Panc1 (cell line): ENCODE data around the gene MYO18A. TPM values are rescaled to one million over a fixed set of nuclear protein-coding genes. Genes with fewer than 3 reads are reported as not detected.
"Not testable (repeated sequence)": the region's sequence is repeated elsewhere in the genome, so short reads cannot be mapped to it uniquely, and the experiment has no call there.

ENCODE experiments used
- ATAC-seq: fragments of 200-7000 bp; cut with Tn5 transposase; 2 replicates; pipeline ENCODE4 v1.9.1; 2020; ENCODE audit warnings: mild to moderate bottlenecking, moderate library complexity
- BruUV-seq: library from RNA; stranded (reverse); fragments of 400-500 nt; replicated peaks from 2 replicates; lab custom pipeline; 2021; lab: Mats Ljungman, UMichigan
- CTCF ChIA-PET: fragments of 300-600 bp; sonication (Branson Sonifier 250); formaldehyde crosslinking; loops from one replicate; lab custom pipeline; 2022; ENCODE audit warnings: antibody characterized with exemption; lab: Charles Lee
- POLR2A ChIA-PET: fragments of 300-600 bp; sonication (Branson Sonifier 250); formaldehyde crosslinking; loops from one replicate; lab custom pipeline; 2022; ENCODE audit warnings: antibody characterized with exemption; lab: Charles Lee
- DNase-seq: peaks from one replicate; pipeline ENCODE4 v3.0.0-alpha.2; 2010; ENCODE audit warnings: low read depth, low spot score
- H3K27ac ChIP-seq: 2 replicates; pipeline ENCODE4 v1.5.1; 2011; ENCODE audit warnings: mild to moderate bottlenecking, low read length, inconsistent platforms
- H3K27me3 ChIP-seq: fragments of 200-500 bp; sonication (Bioruptor generic); 2 replicates; pipeline ENCODE4 v1.6.0; 2014; ENCODE audit warnings: low read length, inconsistent platforms; ENCODE audit not compliant: control insufficient read depth, insufficient read depth
- H3K36me3 ChIP-seq: fragments of 200-500 bp; sonication (Bioruptor generic); 2 replicates; pipeline ENCODE4 v1.5.1; 2014; ENCODE audit warnings: inconsistent platforms, mild to moderate bottlenecking, low read length, moderate library complexity; ENCODE audit not compliant: control insufficient read depth, insufficient read depth
- H3K4me1 ChIP-seq: 2 replicates; pipeline ENCODE4 v1.5.1; 2011; ENCODE audit warnings: inconsistent platforms, mild to moderate bottlenecking, low read length, moderate library complexity; ENCODE audit not compliant: control insufficient read depth, insufficient read depth
- H3K4me3 ChIP-seq, 2 experiments: 2 replicates each; pipeline ENCODE4 v1.5.1; 2011 to 2012; ENCODE audit warnings: low read depth in 2 of 2, low read length in 2 of 2, mild to moderate bottlenecking in 2 of 2, inconsistent platforms in 1 of 2, moderate library complexity in 1 of 2
- H3K9me3 ChIP-seq: fragments of 200-500 bp; sonication (Bioruptor generic); 2 replicates; pipeline ENCODE4 v1.5.1; 2014; ENCODE audit warnings: low read depth, mild to moderate bottlenecking, inconsistent platforms, low read length, moderate library complexity; ENCODE audit not compliant: control insufficient read depth, insufficient read depth
- POLR2AphosphoS5 ChIP-seq: IDR thresholded peaks from 2 replicates; pipeline ENCODE4 v1.6.1; 2012; ENCODE audit warnings: mild to moderate bottlenecking, low read depth, low read length, moderate library complexity
- SIN3A ChIP-seq: IDR thresholded peaks from 2 replicates; pipeline ENCODE4 v1.6.1; 2012; ENCODE audit warnings: low read depth, mild to moderate bottlenecking, low read length, moderate library complexity, borderline replicate concordance; ENCODE audit not compliant: insufficient read depth
- TCF7L2 ChIP-seq: IDR thresholded peaks from 2 replicates; pipeline ENCODE4 v1.6.1; 2011; ENCODE audit warnings: mild to moderate bottlenecking, low read depth, low read length, inconsistent platforms
- in situ Hi-C: cut with HindIII; loops from 2 replicates; pipeline ENCODE4 v1.10.0; 2016; ENCODE audit warnings: low sequenced_read_pairs, low pct_unique_long_range_greater_than_20kb
- intact Hi-C: fragments of 100-400 bp; cut with micrococcal nuclease; formaldehyde crosslinking; loops from one replicate; pipeline ENCODE4 v1.10.0; 2022; ENCODE audit not compliant: unreplicated experiment
- total RNA-seq: library from RNA; stranded (reverse); gene quantifications from one replicate; pipeline ENCODE4 v1.2.1, GENCODE V29; 2021; ENCODE audit not compliant: unreplicated experiment
- TF ChIP-seq, protein P1 (sequence below), 2 experiments: IDR thresholded peaks; 2 replicates each; pipeline ENCODE4 v1.6.1; 2011 to 2012; ENCODE audit warnings: low read depth in 2 of 2, control low read depth in 1 of 2, low read length in 1 of 2, mild to moderate bottlenecking in 1 of 2, moderate library complexity in 1 of 2; ENCODE audit not compliant: insufficient read depth in 1 of 2
- TF ChIP-seq, protein P2 (sequence below): fragments of 450-650 bp; IDR thresholded peaks from 2 replicates; pipeline ENCODE4 v1.5.1; 2017; ENCODE audit warnings: mild to moderate bottlenecking

The MYO18A gene
- total RNA-seq, 1 experiment from 2014 or later = 108 TPM

DNA sequence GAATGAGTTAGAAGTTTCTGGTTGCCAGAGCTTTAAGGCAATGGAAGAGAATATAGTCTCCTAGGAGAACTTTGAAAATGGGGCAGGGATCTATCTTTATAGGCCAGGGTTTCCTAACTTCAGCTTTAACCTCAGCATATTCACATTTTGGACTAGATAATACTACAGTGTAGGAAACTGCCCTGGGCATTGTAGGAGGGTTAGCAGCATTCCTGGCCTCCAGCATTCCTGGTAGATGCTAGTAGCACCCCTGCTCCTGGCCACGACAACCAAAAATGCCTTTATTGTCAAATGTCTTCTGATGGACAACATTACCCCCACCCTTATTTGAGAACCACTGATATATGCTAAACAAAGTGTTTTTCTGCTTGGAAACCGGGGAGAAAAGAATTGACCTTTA is 27.8 kb upstream of the MYO18A start:
- POLR2A ChIA-PET = no interaction called here

DNA sequence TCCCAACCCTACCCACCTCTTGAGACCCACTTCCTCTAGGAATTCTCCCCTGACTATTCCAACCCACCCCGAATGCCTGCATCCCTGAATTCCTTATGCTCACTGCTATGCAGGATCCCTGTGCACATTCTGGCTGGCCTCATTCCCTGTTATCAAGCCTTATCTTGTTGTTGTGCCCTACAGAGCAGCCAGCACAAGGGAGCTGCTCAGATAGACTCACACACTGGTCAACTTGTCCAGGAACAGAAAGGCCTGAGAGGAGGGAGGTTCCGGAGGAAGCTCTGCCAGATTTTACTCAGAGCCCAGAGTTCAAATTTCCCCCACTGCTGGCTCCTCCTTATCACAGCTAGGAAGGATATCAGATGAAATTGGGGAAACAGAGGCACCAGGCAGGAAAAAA is 24.8 kb upstream of the MYO18A start:
- H3K27ac ChIP-seq = no peak overlapping the region
- H3K4me1 ChIP-seq = no peaks in the 10 kb centered on the region
- in situ Hi-C loops (no loop called here), intact Hi-C loops (no loop called here)
- no peaks in the 10 kb centered on the region for H3K27me3 ChIP-seq
- H3K36me3 ChIP-seq = no peaks in the 10 kb centered on the region
- ChIA-PET CTCF (interaction anchor here (1.5 kb wide), 1 partner anchor 14 kb away, joined by 3 read pairs; no protein-coding TSS in a partner anchor), POLR2A (no interaction called here)
- DNase-seq (no peak), ATAC-seq (peak; percentile 25; the same call in 1 of the 2 replicates)
- H3K4me3 ChIP-seq = no peak overlapping the region
- BruUV-seq = no TSS peak
- TF ChIP-seq POLR2AphosphoS5 (no peak), TCF7L2 (no peak), SIN3A (no peak)
- TF ChIP-seq, protein P1, sequence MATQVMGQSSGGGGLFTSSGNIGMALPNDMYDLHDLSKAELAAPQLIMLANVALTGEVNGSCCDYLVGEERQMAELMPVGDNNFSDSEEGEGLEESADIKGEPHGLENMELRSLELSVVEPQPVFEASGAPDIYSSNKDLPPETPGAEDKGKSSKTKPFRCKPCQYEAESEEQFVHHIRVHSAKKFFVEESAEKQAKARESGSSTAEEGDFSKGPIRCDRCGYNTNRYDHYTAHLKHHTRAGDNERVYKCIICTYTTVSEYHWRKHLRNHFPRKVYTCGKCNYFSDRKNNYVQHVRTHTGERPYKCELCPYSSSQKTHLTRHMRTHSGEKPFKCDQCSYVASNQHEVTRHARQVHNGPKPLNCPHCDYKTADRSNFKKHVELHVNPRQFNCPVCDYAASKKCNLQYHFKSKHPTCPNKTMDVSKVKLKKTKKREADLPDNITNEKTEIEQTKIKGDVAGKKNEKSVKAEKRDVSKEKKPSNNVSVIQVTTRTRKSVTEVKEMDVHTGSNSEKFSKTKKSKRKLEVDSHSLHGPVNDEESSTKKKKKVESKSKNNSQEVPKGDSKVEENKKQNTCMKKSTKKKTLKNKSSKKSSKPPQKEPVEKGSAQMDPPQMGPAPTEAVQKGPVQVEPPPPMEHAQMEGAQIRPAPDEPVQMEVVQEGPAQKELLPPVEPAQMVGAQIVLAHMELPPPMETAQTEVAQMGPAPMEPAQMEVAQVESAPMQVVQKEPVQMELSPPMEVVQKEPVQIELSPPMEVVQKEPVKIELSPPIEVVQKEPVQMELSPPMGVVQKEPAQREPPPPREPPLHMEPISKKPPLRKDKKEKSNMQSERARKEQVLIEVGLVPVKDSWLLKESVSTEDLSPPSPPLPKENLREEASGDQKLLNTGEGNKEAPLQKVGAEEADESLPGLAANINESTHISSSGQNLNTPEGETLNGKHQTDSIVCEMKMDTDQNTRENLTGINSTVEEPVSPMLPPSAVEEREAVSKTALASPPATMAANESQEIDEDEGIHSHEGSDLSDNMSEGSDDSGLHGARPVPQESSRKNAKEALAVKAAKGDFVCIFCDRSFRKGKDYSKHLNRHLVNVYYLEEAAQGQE (IDR thresholded peaks at IDR 0.05; ENCODE audit: insufficient read depth in 1 of 2, low read depth in 2 of 2, low read length in 1 of 2) = no peak
- TF ChIP-seq, protein P2, sequence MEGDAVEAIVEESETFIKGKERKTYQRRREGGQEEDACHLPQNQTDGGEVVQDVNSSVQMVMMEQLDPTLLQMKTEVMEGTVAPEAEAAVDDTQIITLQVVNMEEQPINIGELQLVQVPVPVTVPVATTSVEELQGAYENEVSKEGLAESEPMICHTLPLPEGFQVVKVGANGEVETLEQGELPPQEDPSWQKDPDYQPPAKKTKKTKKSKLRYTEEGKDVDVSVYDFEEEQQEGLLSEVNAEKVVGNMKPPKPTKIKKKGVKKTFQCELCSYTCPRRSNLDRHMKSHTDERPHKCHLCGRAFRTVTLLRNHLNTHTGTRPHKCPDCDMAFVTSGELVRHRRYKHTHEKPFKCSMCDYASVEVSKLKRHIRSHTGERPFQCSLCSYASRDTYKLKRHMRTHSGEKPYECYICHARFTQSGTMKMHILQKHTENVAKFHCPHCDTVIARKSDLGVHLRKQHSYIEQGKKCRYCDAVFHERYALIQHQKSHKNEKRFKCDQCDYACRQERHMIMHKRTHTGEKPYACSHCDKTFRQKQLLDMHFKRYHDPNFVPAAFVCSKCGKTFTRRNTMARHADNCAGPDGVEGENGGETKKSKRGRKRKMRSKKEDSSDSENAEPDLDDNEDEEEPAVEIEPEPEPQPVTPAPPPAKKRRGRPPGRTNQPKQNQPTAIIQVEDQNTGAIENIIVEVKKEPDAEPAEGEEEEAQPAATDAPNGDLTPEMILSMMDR = no peak
- no peaks in the 10 kb centered on the region for H3K9me3 ChIP-seq

More for the DNA sequence above, 27.8 kb upstream of the MYO18A start:
- BruUV-seq = no TSS peak
- H3K27me3 ChIP-seq = no peaks in the 10 kb centered on the region
- in situ Hi-C loops (no loop called here), intact Hi-C loops (no loop called here)
- ATAC-seq (no peak), DNase-seq (no peak)
- H3K27ac ChIP-seq = no peak overlapping the region
- H3K4me1 ChIP-seq = no peaks in the 10 kb centered on the region
- TF ChIP-seq TCF7L2 (no peak), POLR2AphosphoS5 (no peak), SIN3A (no peak)
- TF ChIP-seq, protein P1 (IDR thresholded peaks at IDR 0.05; ENCODE audit: insufficient read depth in 1 of 2, low read depth in 2 of 2, low read length in 1 of 2) = no peak
- TF ChIP-seq, protein P2 = no peak
- CTCF ChIA-PET = interaction anchor here (1.2 to 1.3 kb wide), 2 partner anchors 12 to 242 kb away, joined by 4 to 15 read pairs; no protein-coding TSS in a partner anchor
- H3K36me3 ChIP-seq = no peaks in the 10 kb centered on the region
- H3K4me3 ChIP-seq = no peak overlapping the region
- H3K9me3 ChIP-seq = no peaks in the 10 kb centered on the region

GRCh38 chr17:29204068-29204804 is 24.0 kb upstream of the MYO18A start:
- H3K4me1 ChIP-seq, H3K27ac ChIP-seq, H3K36me3 ChIP-seq, DNase-seq, BruUV-seq, intact Hi-C loops, H3K4me3 ChIP-seq, H3K9me3 ChIP-seq, POLR2A ChIA-PET, H3K27me3 ChIP-seq, in situ Hi-C loops: not testable (repeated sequence)
- ATAC-seq = 0 out of 2 replicates have a peak, but pooled peaks have one; percentile 31
- CTCF ChIA-PET = interaction anchor here (0.9 kb wide), 1 partner anchor 24 kb away, joined by 3 read pairs; the partner anchor contains the start of gene MYO18A
